ENCODE results near the gene ANKHD1. TPM values are rescaled to one million over a fixed set of nuclear protein-coding genes. Genes with fewer than 3 reads are reported as not detected.

ANKHD1 gene
- total and polyA plus RNA-seq, 4 donors = 17.0 to 138 (median 94.8) TPM

GRCh38 chr5:140388052-140388451 lies 13.6 kb upstream of the ANKHD1 start:
- H3K36me3 ChIP-seq (ENCODE audit: control insufficient read depth in 1 of 2, insufficient read depth in 2 of 2, low read length in 1 of 2) = no peaks in the 10 kb centered on the region
- H3K4me3 ChIP-seq (ENCODE audit: low read length in 2 of 2) = no peak overlapping the region
- H3K27me3 ChIP-seq (ENCODE audit: control insufficient read depth in 1 of 2, insufficient read depth in 2 of 2, low read length in 1 of 2) = no peaks in the 10 kb centered on the region
- no peaks in the 10 kb centered on the region for H3K9me3 ChIP-seq (ENCODE audit: control insufficient read depth, low read length)
- no peak for DNase-seq
- no peak for ATAC-seq (ENCODE audit: low FRiP score)
- intact Hi-C loops (cut with DNase I) = no loop called here
- WGBS, 2 donors = 91 to 96% methylated on average over 2 of the region's 2 CpGs
- H3K27ac ChIP-seq (ENCODE audit: low read depth in 1 of 2, low read length in 2 of 2) = no peak overlapping the region
- no peaks in the 10 kb centered on the region for H3K4me1 ChIP-seq (ENCODE audit: control insufficient read depth in 1 of 2, insufficient read depth in 2 of 2, low read length in 2 of 2)

- no peak for DNase-seq
- H3K36me3 ChIP-seq (ENCODE audit: control insufficient read depth in 1 of 2, insufficient read depth in 2 of 2, low read length in 1 of 2) = no peaks in the 10 kb centered on the region
- intact Hi-C loops (cut with DNase I) = no loop called here
- WGBS, 2 donors = 49 to 73% methylated on average over 1 of the region's 1 CpG
- ATAC-seq (ENCODE audit: low FRiP score) = no peak
- no peaks in the 10 kb centered on the region for H3K27me3 ChIP-seq (ENCODE audit: control insufficient read depth in 1 of 2, insufficient read depth in 2 of 2, low read length in 1 of 2)
- H3K4me1 ChIP-seq (ENCODE audit: control insufficient read depth in 1 of 2, insufficient read depth in 2 of 2, low read length in 2 of 2) = no peaks in the 10 kb centered on the region
- H3K4me3 ChIP-seq (ENCODE audit: low read length in 2 of 2) = no peak overlapping the region
- no peak overlapping the region for H3K27ac ChIP-seq (ENCODE audit: low read depth in 1 of 2, low read length in 2 of 2)
- no peaks in the 10 kb centered on the region for H3K9me3 ChIP-seq (ENCODE audit: control insufficient read depth, low read length)
These were observed 10.3 kb upstream of the ANKHD1 start for GRCh38 chr5:140391312-140391711.

GRCh38 chr5:140391732-140392131 lies 9.9 kb upstream of the ANKHD1 start:
- Histone ChIP-seq H3K27ac (ENCODE audit: low read depth in 1 of 2, low read length in 2 of 2) (no peak overlapping the region), H3K27me3 (ENCODE audit: control insufficient read depth in 1 of 2, insufficient read depth in 2 of 2, low read length in 1 of 2) (no peaks in the 10 kb centered on the region), H3K4me1 (ENCODE audit: control insufficient read depth in 1 of 2, insufficient read depth in 2 of 2, low read length in 2 of 2) (no peaks in the 10 kb centered on the region), H3K36me3 (ENCODE audit: control insufficient read depth in 1 of 2, insufficient read depth in 2 of 2, low read length in 1 of 2) (no peaks in the 10 kb centered on the region), H3K4me3 (ENCODE audit: low read length in 2 of 2) (no peak overlapping the region), H3K9me3 (ENCODE audit: control insufficient read depth, low read length) (no peaks in the 10 kb centered on the region)
- ATAC-seq (ENCODE audit: low FRiP score) (no peak), DNase-seq (no peak)
- intact Hi-C loops (cut with DNase I) = no loop called here
- 90 to 93% methylated on average over 1 of the region's 1 CpG for WGBS, 2 donors

GRCh38 chr5:140393738-140394137 lies 7.9 kb upstream of the ANKHD1 start:
- intact Hi-C loops (cut with DNase I) = no loop called here
- H3K9me3 ChIP-seq (ENCODE audit: control insufficient read depth, low read length) = no peaks in the 10 kb centered on the region
- no peaks in the 10 kb centered on the region for H3K36me3 ChIP-seq (ENCODE audit: control insufficient read depth in 1 of 2, insufficient read depth in 2 of 2, low read length in 1 of 2)
- no peak for DNase-seq
- H3K27ac ChIP-seq (ENCODE audit: low read depth in 1 of 2, low read length in 2 of 2) = no peak overlapping the region
- ATAC-seq (ENCODE audit: low FRiP score) = no peak
- H3K27me3 ChIP-seq (ENCODE audit: control insufficient read depth in 1 of 2, insufficient read depth in 2 of 2, low read length in 1 of 2) = no peaks in the 10 kb centered on the region
- 97 to 98% methylated on average over 2 of the region's 2 CpGs for WGBS, 2 donors
- H3K4me1 ChIP-seq (ENCODE audit: control insufficient read depth in 1 of 2, insufficient read depth in 2 of 2, low read length in 2 of 2) = no peaks in the 10 kb centered on the region
- H3K4me3 ChIP-seq (ENCODE audit: low read length in 2 of 2) = no peak overlapping the region

- intact Hi-C loops (cut with DNase I) = no loop called here
These were observed 3.2 kb upstream of the ANKHD1 start for GRCh38 chr5:140398379-140398811.

GRCh38 chr5:140399979-140400729 lies 1.5 kb upstream of the ANKHD1 start:
- no peaks in the 10 kb centered on the region for H3K27me3 ChIP-seq (ENCODE audit: control insufficient read depth in 1 of 2, insufficient read depth in 2 of 2, low read length in 1 of 2)
- no peaks in the 10 kb centered on the region for H3K36me3 ChIP-seq (ENCODE audit: control insufficient read depth in 1 of 2, insufficient read depth in 2 of 2, low read length in 1 of 2)
- ATAC-seq (ENCODE audit: low FRiP score) (no peak), DNase-seq (no peak)
- peaks cover 0 to 3% of the 10 kb centered on the region in 2 donors for H3K4me1 ChIP-seq (ENCODE audit: control insufficient read depth in 1 of 2, insufficient read depth in 2 of 2, low read length in 2 of 2)
- intact Hi-C loops (cut with DNase I) = loop anchor here in 1 of 2 donors (2.0 to 10.0 kb wide), 4 partner anchors 147 to 315 kb away; partner anchors contain the start of genes APBB3, EIF4EBP3, SLC35A4 and TMCO6
- WGBS, 2 donors = 40 to 42% methylated on average over 25 of the region's 25 CpGs
- H3K9me3 ChIP-seq (ENCODE audit: control insufficient read depth, low read length) = no peaks in the 10 kb centered on the region
- H3K4me3 ChIP-seq (ENCODE audit: low read length in 2 of 2) = peak overlapping the region; percentile 49 to 73
- peak overlapping the region in 1 of 2 donors; percentile 84 for H3K27ac ChIP-seq (ENCODE audit: low read depth in 1 of 2, low read length in 2 of 2)

More at GRCh38 chr5:140398379-140398811, 3.2 kb upstream of the ANKHD1 start:
- ATAC-seq (ENCODE audit: low FRiP score) (no peak), DNase-seq (no peak)
- Histone ChIP-seq H3K4me3 (ENCODE audit: low read length in 2 of 2) (no peak overlapping the region), H3K9me3 (ENCODE audit: control insufficient read depth, low read length) (no peaks in the 10 kb centered on the region), H3K4me1 (ENCODE audit: control insufficient read depth in 1 of 2, insufficient read depth in 2 of 2, low read length in 2 of 2) (no peaks in the 10 kb centered on the region), H3K27ac (ENCODE audit: low read depth in 1 of 2, low read length in 2 of 2) (no peak overlapping the region), H3K27me3 (ENCODE audit: control insufficient read depth in 1 of 2, insufficient read depth in 2 of 2, low read length in 1 of 2) (no peaks in the 10 kb centered on the region), H3K36me3 (ENCODE audit: control insufficient read depth in 1 of 2, insufficient read depth in 2 of 2, low read length in 1 of 2) (no peaks in the 10 kb centered on the region)

GRCh38 chr5:140400730-140401361 lies 787 bp upstream of the ANKHD1 start:
- Histone ChIP-seq H3K36me3 (ENCODE audit: control insufficient read depth in 1 of 2, insufficient read depth in 2 of 2, low read length in 1 of 2) (no peaks in the 10 kb centered on the region), H3K4me3 (ENCODE audit: low read length in 2 of 2) (peak overlapping the region; percentile 49 to 73), H3K4me1 (ENCODE audit: control insufficient read depth in 1 of 2, insufficient read depth in 2 of 2, low read length in 2 of 2) (peaks cover 0 to 3% of the 10 kb centered on the region in 2 donors), H3K27ac (ENCODE audit: low read depth in 1 of 2, low read length in 2 of 2) (peak overlapping the region in 1 of 2 donors; percentile 84), H3K9me3 (ENCODE audit: control insufficient read depth, low read length) (no peaks in the 10 kb centered on the region), H3K27me3 (ENCODE audit: control insufficient read depth in 1 of 2, insufficient read depth in 2 of 2, low read length in 1 of 2) (no peaks in the 10 kb centered on the region)
- DNase-seq (peak; percentile 92 to 95), ATAC-seq (ENCODE audit: low FRiP score) (peak; percentile 94)
- intact Hi-C loops (cut with DNase I) = loop anchor here in 1 of 2 donors (2.0 to 10.0 kb wide), 4 partner anchors 146 to 314 kb away; partner anchors contain the start of genes APBB3, EIF4EBP3, SLC35A4 and TMCO6
- 0% methylated on average over 54 of the region's 54 CpGs for WGBS, 2 donors

GRCh38 chr5:140402258-140403074 lies 833 bp downstream of the ANKHD1 start:
- ATAC-seq (ENCODE audit: low FRiP score) (peak; percentile 3), DNase-seq (peak; percentile 66 to 82)
- WGBS, 2 donors = 3 to 4% methylated on average over 36 of the region's 36 CpGs
- peak overlapping the region; percentile 66 to 85 for H3K4me3 ChIP-seq (ENCODE audit: low read length in 2 of 2)
- H3K9me3 ChIP-seq (ENCODE audit: control insufficient read depth, low read length) = no peaks in the 10 kb centered on the region
- H3K27ac ChIP-seq (ENCODE audit: low read depth in 1 of 2, low read length in 2 of 2) = peak overlapping the region; percentile 17 to 94
- H3K36me3 ChIP-seq (ENCODE audit: control insufficient read depth in 1 of 2, insufficient read depth in 2 of 2, low read length in 1 of 2) = no peaks in the 10 kb centered on the region
- peaks cover 0 to 3% of the 10 kb centered on the region in 2 donors for H3K4me1 ChIP-seq (ENCODE audit: control insufficient read depth in 1 of 2, insufficient read depth in 2 of 2, low read length in 2 of 2)
- intact Hi-C loops (cut with DNase I) = loop anchor here in 1 of 2 donors (5.0 to 10.0 kb wide), 3 partner anchors 145 to 312 kb away; partner anchors contain the start of genes EIF4EBP3 and TMCO6
- H3K27me3 ChIP-seq (ENCODE audit: control insufficient read depth in 1 of 2, insufficient read depth in 2 of 2, low read length in 1 of 2) = no peaks in the 10 kb centered on the region

All from aorta (tissue), 5 donors.